ENCODE data around the gene S1PR5. TPM values are rescaled to one million over a fixed set of nuclear protein-coding genes. Genes with fewer than 3 reads are reported as not detected.

Gene S1PR5
- total and polyA plus RNA-seq, 9 of the 15 experiments (the other 6 are each of a cell fraction or from before 2014, with no cell fraction given), result 0.03 to 0.54 (median 0.35) TPM; not detected in 4

GRCh38 chr19:10501971-10502523 lies 15.2 kb downstream of the S1PR5 start (continued):
- TF ChIP-seq PKNOX1 (IDR thresholded peaks at IDR 0.05), result peak; percentile 47; the same call in 1 of the 2 replicates
- TF ChIP-seq MCM3 (IDR thresholded peaks at IDR 0.05), result no peak
- no peak for TF ChIP-seq MAX (CRISPR knock-in tag; IDR thresholded peaks at IDR 0.05)
- TF ChIP-seq, protein P1, sequence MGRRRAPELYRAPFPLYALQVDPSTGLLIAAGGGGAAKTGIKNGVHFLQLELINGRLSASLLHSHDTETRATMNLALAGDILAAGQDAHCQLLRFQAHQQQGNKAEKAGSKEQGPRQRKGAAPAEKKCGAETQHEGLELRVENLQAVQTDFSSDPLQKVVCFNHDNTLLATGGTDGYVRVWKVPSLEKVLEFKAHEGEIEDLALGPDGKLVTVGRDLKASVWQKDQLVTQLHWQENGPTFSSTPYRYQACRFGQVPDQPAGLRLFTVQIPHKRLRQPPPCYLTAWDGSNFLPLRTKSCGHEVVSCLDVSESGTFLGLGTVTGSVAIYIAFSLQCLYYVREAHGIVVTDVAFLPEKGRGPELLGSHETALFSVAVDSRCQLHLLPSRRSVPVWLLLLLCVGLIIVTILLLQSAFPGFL (CRISPR knock-in tag; IDR thresholded peaks at IDR 0.05), result 0 out of 2 replicates have a peak, but pooled peaks have one; percentile 9
- TF ChIP-seq HDAC6 (IDR thresholded peaks at IDR 0.05; ENCODE audit: low read depth, low read length), result no peak
- TF ChIP-seq, protein P2, sequence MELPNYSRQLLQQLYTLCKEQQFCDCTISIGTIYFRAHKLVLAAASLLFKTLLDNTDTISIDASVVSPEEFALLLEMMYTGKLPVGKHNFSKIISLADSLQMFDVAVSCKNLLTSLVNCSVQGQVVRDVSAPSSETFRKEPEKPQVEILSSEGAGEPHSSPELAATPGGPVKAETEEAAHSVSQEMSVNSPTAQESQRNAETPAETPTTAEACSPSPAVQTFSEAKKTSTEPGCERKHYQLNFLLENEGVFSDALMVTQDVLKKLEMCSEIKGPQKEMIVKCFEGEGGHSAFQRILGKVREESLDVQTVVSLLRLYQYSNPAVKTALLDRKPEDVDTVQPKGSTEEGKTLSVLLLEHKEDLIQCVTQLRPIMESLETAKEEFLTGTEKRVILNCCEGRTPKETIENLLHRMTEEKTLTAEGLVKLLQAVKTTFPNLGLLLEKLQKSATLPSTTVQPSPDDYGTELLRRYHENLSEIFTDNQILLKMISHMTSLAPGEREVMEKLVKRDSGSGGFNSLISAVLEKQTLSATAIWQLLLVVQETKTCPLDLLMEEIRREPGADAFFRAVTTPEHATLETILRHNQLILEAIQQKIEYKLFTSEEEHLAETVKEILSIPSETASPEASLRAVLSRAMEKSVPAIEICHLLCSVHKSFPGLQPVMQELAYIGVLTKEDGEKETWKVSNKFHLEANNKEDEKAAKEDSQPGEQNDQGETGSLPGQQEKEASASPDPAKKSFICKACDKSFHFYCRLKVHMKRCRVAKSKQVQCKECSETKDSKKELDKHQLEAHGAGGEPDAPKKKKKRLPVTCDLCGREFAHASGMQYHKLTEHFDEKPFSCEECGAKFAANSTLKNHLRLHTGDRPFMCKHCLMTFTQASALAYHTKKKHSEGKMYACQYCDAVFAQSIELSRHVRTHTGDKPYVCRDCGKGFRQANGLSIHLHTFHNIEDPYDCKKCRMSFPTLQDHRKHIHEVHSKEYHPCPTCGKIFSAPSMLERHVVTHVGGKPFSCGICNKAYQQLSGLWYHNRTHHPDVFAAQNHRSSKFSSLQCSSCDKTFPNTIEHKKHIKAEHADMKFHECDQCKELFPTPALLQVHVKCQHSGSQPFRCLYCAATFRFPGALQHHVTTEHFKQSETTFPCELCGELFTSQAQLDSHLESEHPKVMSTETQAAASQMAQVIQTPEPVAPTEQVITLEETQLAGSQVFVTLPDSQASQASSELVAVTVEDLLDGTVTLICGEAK (IDR thresholded peaks at IDR 0.05), result peak; percentile 59; the same call in 1 of the 2 replicates
- TF ChIP-seq, protein P2 (CRISPR knock-in tag; IDR thresholded peaks at IDR 0.05), result no peak
- no peak for TF ChIP-seq SLC30A9 (CRISPR knock-in tag; IDR thresholded peaks at IDR 0.05)
- no peak for TF ChIP-seq IRF9 (tag; IDR thresholded peaks at IDR 0.05)
- TF ChIP-seq MAZ (CRISPR knock-in tag; conservative IDR thresholded peaks at IDR 0.05 in 1 of 2, IDR thresholded peaks at IDR 0.05 in 1 of 2), result no peak
- peak; percentile 70; the same call in 1 of the 2 replicates for TF ChIP-seq HNRNPL (IDR thresholded peaks at IDR 0.05; ENCODE audit: low read depth, low read length)
- no peak for TF ChIP-seq ETV6 (IDR thresholded peaks at IDR 0.05; ENCODE audit: borderline replicate concordance in 1 of 2, low read depth in 2 of 2, low read length in 1 of 2)
- TF ChIP-seq ETV6 (CRISPR knock-in tag; IDR thresholded peaks at IDR 0.05; ENCODE audit: borderline replicate concordance), result no peak
- no peak for TF ChIP-seq ZNF134 (CRISPR knock-in tag; conservative IDR thresholded peaks at IDR 0.05)
- no peak for TF ChIP-seq EP300 (IDR thresholded peaks at IDR 0.05; ENCODE audit: low read length)
- TF ChIP-seq U2AF1 (optimal IDR thresholded peaks at IDR 0.05; ENCODE audit: low read depth, low read length), result peak; percentile 5

Measured in K562 (cell line).